K562 (cell line): ENCODE results near the gene FAM174B. TPM values are rescaled to one million over a fixed set of nuclear protein-coding genes. Genes with fewer than 3 reads are reported as not detected.

Experiments used
- ADNP ChIP-seq: fragments of 200-800 bp; sonication (Bioruptor generic); IDR thresholded peaks from 2 replicates; pipeline ENCODE4 v1.6.1; 2016; ENCODE audit warnings: missing genetic modification characterization, missing compliant biosample characterization
- BRCA1 ChIP-seq, 2 experiments: fragments of 450-650 bp in 1 of 2; sonication (generic) in 1 of 2; formaldehyde crosslinking in 1 of 2; IDR thresholded peaks; 2 replicates each; pipeline versions ENCODE4 v1.5.0 to v1.6.1; 2017 to 2020; ENCODE audit warnings: mild to moderate bottlenecking in 1 of 2, missing genetic modification reagents in 1 of 2
- CBX5 ChIP-seq: IDR thresholded peaks from 2 replicates; pipeline ENCODE4 v1.6.1; 2014; ENCODE audit warnings: low read depth, borderline replicate concordance
- CBX8 ChIP-seq: fragments of 200-600 bp; sonication (generic); IDR thresholded peaks from 2 replicates; pipeline ENCODE4 v1.6.1; 2012; ENCODE audit warnings: borderline replicate concordance, mixed run types, low read depth, mild to moderate bottlenecking, moderate library complexity, mixed read lengths, low read length, control low read depth, inconsistent platforms; ENCODE audit not compliant: poor library complexity, severe bottlenecking; ENCODE audit errors: extremely low read depth
- CHAMP1 ChIP-seq: fragments of 450-650 bp; IDR thresholded peaks from 2 replicates; pipeline ENCODE4 v1.6.1; 2016; ENCODE audit warnings: mild to moderate bottlenecking
- CREB3 ChIP-seq: fragments of 450-650 bp; conservative IDR thresholded peaks from 2 replicates; pipeline ENCODE4 v1.6.1; 2016; ENCODE audit warnings: missing genetic modification characterization, low read depth, mild to moderate bottlenecking, missing compliant biosample characterization, moderate library complexity
- CREB3L1 ChIP-seq: fragments of 450-650 bp; IDR thresholded peaks from 2 replicates; pipeline ENCODE4 v1.6.1; 2014; ENCODE audit warnings: low read depth, mild to moderate bottlenecking, moderate library complexity, borderline replicate concordance
- HDAC8 ChIP-seq: fragments of 450-650 bp; IDR thresholded peaks from 2 replicates; pipeline ENCODE4 v1.6.1; 2016; ENCODE audit warnings: mild to moderate bottlenecking, missing genetic modification characterization, moderate library complexity, missing compliant biosample characterization
- KAT8 ChIP-seq: fragments of 450-650 bp; IDR thresholded peaks from 2 replicates; pipeline ENCODE4 v1.6.1; 2016; ENCODE audit warnings: low read depth, mild to moderate bottlenecking
- PKNOX1 ChIP-seq: fragments of 450-650 bp; IDR thresholded peaks from 2 replicates; pipeline ENCODE4 v1.6.1; 2016
- PTBP1 ChIP-seq: fragments of 200-400 bp; formaldehyde crosslinking; IDR thresholded peaks from 2 replicates; pipeline ENCODE4 v1.6.1; 2017; ENCODE audit warnings: low read depth, low read length
- SOX6 ChIP-seq: fragments of 450-650 bp; IDR thresholded peaks from 2 replicates; pipeline ENCODE4 v1.6.1; 2014; ENCODE audit warnings: mild to moderate bottlenecking
- TCF7 ChIP-seq: sonication (generic); IDR thresholded peaks from 2 replicates; pipeline ENCODE4 v1.6.1; 2016; ENCODE audit warnings: antibody characterized with exemption, borderline replicate concordance
- XRCC5 ChIP-seq: fragments of 200-400 bp; formaldehyde crosslinking; IDR thresholded peaks from 2 replicates; pipeline ENCODE4 v1.6.1; 2017; ENCODE audit warnings: low read depth, mild to moderate bottlenecking, low read length
- ZMIZ1 ChIP-seq, 2 experiments: fragments of 150-350 bp in 1 of 2; IDR thresholded peaks; 2 replicates each; pipeline ENCODE4 v1.6.1; 2012 to 2016; ENCODE audit warnings: low read depth in 2 of 2, low read length in 2 of 2, mild to moderate bottlenecking in 1 of 2, moderate library complexity in 1 of 2
- ZNF324 ChIP-seq: fragments of 250-450 bp; sonication (Bioruptor Pico); IDR thresholded peaks from 2 replicates; pipeline ENCODE4 v1.4.0; 2020; ENCODE audit warnings: mild to moderate bottlenecking
- polyA plus RNA-seq, 8 experiments: library from polyadenylated mRNA; depleted of rRNA in 4 of 8; stranded (reverse) in 5 of 8; unstranded in 3 of 8; fragments of >200 nt; fragmentation: Nextera tagmentation in 2 of 8; fragmentation: Illumina TruSeq in 1 of 8; extraction: Ambion mirVana in 2 of 8; extraction: Trizol in 1 of 8; gene quantifications; 2 replicates each; pipeline versions ENCODE4 v1.2.1 to v1.2.3, GENCODE V29; 2011 to 2014; ENCODE audit warnings: inconsistent platforms in 1 of 8, missing spikeins in 1 of 8
- total RNA-seq, 7 experiments: library from RNA; depleted of rRNA in 6 of 7; stranded (reverse); fragments of >200 nt in 6 of 7; fragmentation: Illumina TruSeq in 2 of 7; extraction: Trizol in 2 of 7; gene quantifications; 2 replicates each; pipeline versions ENCODE4 v1.2.1 to v1.2.3, GENCODE V29; 2011 to 2021; ENCODE audit warnings: low replicate concordance in 1 of 7

FAM174B gene
- total and polyA plus RNA-seq, 9 of the 15 experiments (the other 6 are each of a cell fraction or from before 2014, with no cell fraction given) = 0.39 to 2.7 (median 1.9) TPM; not detected in 1

- TF ChIP-seq PKNOX1 (no peak), CBX8 (no peak), CHAMP1 (peak; percentile 34; the same call in 1 of the 2 replicates), CBX5 (no peak), TCF7 (no peak), ZMIZ1 (IDR thresholded peaks at IDR 0.05; ENCODE audit: low read depth in 2 of 2, low read length in 2 of 2) (peak in 1 of 2 experiments; percentile 88; a peak in 2 of 4 replicates), ADNP (no peak), HDAC8 (tag) (no peak), XRCC5 (0 out of 2 replicates have a peak, but pooled peaks have one; percentile 43), SOX6 (peak; percentile 79; the same call in 1 of the 2 replicates), ZNF324 (CRISPR knock-in tag) (no peak), CREB3 (no peak), BRCA1 (IDR thresholded peaks at IDR 0.05) (no peak), BRCA1 (CRISPR knock-in tag; IDR thresholded peaks at IDR 0.05) (no peak), KAT8 (no peak), PTBP1 (no peak), CREB3L1 (no peak)
These were observed 37.7 kb downstream of the FAM174B start (continued) for GRCh38 chr15:92617549-92618520.
